IMR-90 (cell line): ENCODE results near the gene PPP2R5A. TPM values are rescaled to one million over a fixed set of nuclear protein-coding genes. Genes with fewer than 3 reads are reported as not detected.

Source experiments
- ATAC-seq: fragments of 200-7000 bp; cut with Tn5 transposase; 2 replicates; pipeline ENCODE4 v1.9.1; 2020; ENCODE audit warnings: low read depth, mild to moderate bottlenecking, moderate library complexity
- BruUV-seq: library from RNA; stranded (reverse); fragments of 400-500 nt; replicated peaks from 2 replicates; lab custom pipeline; 2021; lab: Mats Ljungman, UMichigan
- CTCF ChIA-PET: fragments of 300-600 bp; formaldehyde crosslinking; extraction: SDS; loops from one replicate; lab custom pipeline; 2021; ENCODE audit warnings: antibody characterized with exemption; lab: Yijun Ruan, JAX
- POLR2A ChIA-PET: fragments of 300-600 bp; sonication (Branson Sonifier 250); formaldehyde crosslinking; loops from one replicate; lab custom pipeline; 2022; ENCODE audit warnings: antibody characterized with exemption; ENCODE audit not compliant: unreplicated experiment; lab: Charles Lee
- DNase-seq: peaks from one replicate; pipeline ENCODE4 v3.0.0; 2013
- H2AFZ ChIP-seq: replicated peaks from 2 replicates; pipeline ENCODE3; 2013; ENCODE audit warnings: low read length, mild to moderate bottlenecking; ENCODE audit not compliant: poor library complexity
- H2AK5ac ChIP-seq: 2 replicates; pipeline ENCODE4 v1.6.1; 2013; ENCODE audit warnings: low read depth, low read length, inconsistent platforms
- H2AK9ac ChIP-seq: replicated peaks from 2 replicates; pipeline ENCODE3; 2013; ENCODE audit warnings: mild to moderate bottlenecking, low read depth, low read length, moderate library complexity; ENCODE audit not compliant: poor library complexity
- H2BK120ac ChIP-seq: 2 replicates; pipeline ENCODE4 v1.6.1; 2013; ENCODE audit warnings: low read depth, low read length, inconsistent platforms
- H2BK15ac ChIP-seq: 3 replicates; pipeline ENCODE4 v1.6.1; 2013; ENCODE audit warnings: low read depth, low read length, inconsistent platforms
- H2BK20ac ChIP-seq: 2 replicates; pipeline ENCODE4 v1.6.1; 2013; ENCODE audit warnings: low read depth, mild to moderate bottlenecking, inconsistent platforms, low read length, moderate library complexity
- H2BK5ac ChIP-seq: 2 replicates; pipeline ENCODE4 v1.6.1; 2013; ENCODE audit warnings: mild to moderate bottlenecking, low read depth, low read length, inconsistent platforms; ENCODE audit not compliant: poor library complexity, severe bottlenecking
- H3K14ac ChIP-seq: replicated peaks from 2 replicates; pipeline ENCODE4 v1.6.1; 2013; ENCODE audit warnings: low read depth, low read length, inconsistent platforms
- H3K18ac ChIP-seq: 2 replicates; pipeline ENCODE4 v1.6.1; 2013; ENCODE audit warnings: low read depth, low read length, control low read depth
- H3K23ac ChIP-seq: 2 replicates; pipeline ENCODE4 v1.6.1; 2013; ENCODE audit warnings: low read depth, low read length, inconsistent platforms
- H3K27ac ChIP-seq: 2 replicates; pipeline ENCODE4 v1.5.1; 2013; ENCODE audit warnings: mild to moderate bottlenecking, control low read depth, low read length; ENCODE audit not compliant: insufficient read depth
- H3K27me3 ChIP-seq: 2 replicates; pipeline ENCODE4 v1.6.1; 2013; ENCODE audit warnings: low read length; ENCODE audit not compliant: control insufficient read depth, insufficient read depth
- H3K36me3 ChIP-seq: 2 replicates; pipeline ENCODE4 v1.6.1; 2013; ENCODE audit warnings: low read length, mixed read lengths; ENCODE audit not compliant: control insufficient read depth, insufficient read depth
- H3K4ac ChIP-seq: 2 replicates; pipeline ENCODE4 v1.6.1; 2013; ENCODE audit warnings: low read depth, low read length, inconsistent platforms
- H3K4me1 ChIP-seq: 2 replicates; pipeline ENCODE4 v1.6.1; 2013; ENCODE audit warnings: low read length, mixed read lengths; ENCODE audit not compliant: control insufficient read depth, insufficient read depth
- H3K4me2 ChIP-seq: 2 replicates; pipeline ENCODE4 v1.6.1; 2013; ENCODE audit warnings: low read depth, mild to moderate bottlenecking, control low read depth, low read length, moderate library complexity
- H3K4me3 ChIP-seq: 2 replicates; pipeline ENCODE4 v1.5.1; 2013; ENCODE audit warnings: low read depth, mild to moderate bottlenecking, control low read depth, low read length, moderate library complexity; ENCODE audit not compliant: insufficient read depth
- H3K56ac ChIP-seq: 2 replicates; pipeline ENCODE4 v1.6.1; 2013; ENCODE audit warnings: low read length, inconsistent platforms; ENCODE audit not compliant: insufficient read depth; ENCODE audit errors: extremely low read depth
- H3K79me1 ChIP-seq, 2 experiments: 2 replicates each; pipeline ENCODE4 v1.6.1; 2013; ENCODE audit warnings: low read length in 2 of 2, inconsistent platforms in 1 of 2, low read depth in 1 of 2
- H3K9ac ChIP-seq: 2 replicates; pipeline ENCODE4 v1.6.1; 2013; ENCODE audit warnings: low read depth, low read length, control low read depth
- H3K9me1 ChIP-seq: 2 replicates; pipeline ENCODE4 v1.6.1; 2013; ENCODE audit warnings: low read length, inconsistent platforms; ENCODE audit not compliant: insufficient read depth
- H3K9me3 ChIP-seq: 2 replicates; pipeline ENCODE4 v1.6.1; 2013; ENCODE audit warnings: low read length; ENCODE audit not compliant: control insufficient read depth, insufficient read depth
- H4K20me1 ChIP-seq: 2 replicates; pipeline ENCODE4 v1.6.1; 2013; ENCODE audit warnings: low read length, inconsistent platforms; ENCODE audit not compliant: insufficient read depth
- H4K5ac ChIP-seq: 2 replicates; pipeline ENCODE4 v1.6.1; 2013; ENCODE audit warnings: mild to moderate bottlenecking, low read depth, low read length, control low read depth
- H4K8ac ChIP-seq, 2 experiments: 2 replicates each; pipeline ENCODE4 v1.6.1; 2013; ENCODE audit warnings: low read depth in 2 of 2, low read length in 2 of 2, control low read depth in 1 of 2, inconsistent platforms in 1 of 2
- H4K91ac ChIP-seq: 2 replicates; pipeline ENCODE4 v1.6.1; 2013; ENCODE audit warnings: low read depth, low read length, inconsistent platforms; ENCODE audit not compliant: insufficient read depth
- CHD1 ChIP-seq: IDR thresholded peaks from 2 replicates; pipeline ENCODE4 v1.6.1; 2012; ENCODE audit warnings: low read depth, low read length, improper control_type of control experiment
- FOS ChIP-seq: fragments of 150-350 bp; IDR thresholded peaks from 2 replicates; pipeline ENCODE4 v1.6.1; 2016; ENCODE audit warnings: low read depth, low read length
- MAFK ChIP-seq: IDR thresholded peaks from 2 replicates; pipeline ENCODE4 v1.6.1; 2012; ENCODE audit warnings: low read depth, low read length, improper control_type of control experiment
- MAZ ChIP-seq: IDR thresholded peaks from 2 replicates; pipeline ENCODE4 v1.6.1; 2012; ENCODE audit warnings: low read depth, mild to moderate bottlenecking, low read length, improper control_type of control experiment, moderate library complexity, borderline replicate concordance
- MXI1 ChIP-seq: IDR thresholded peaks from 2 replicates; pipeline ENCODE4 v1.6.1; 2012; ENCODE audit warnings: low read depth, mild to moderate bottlenecking, low read length, moderate library complexity, borderline replicate concordance
- NFE2L2 ChIP-seq: fragments of 150-350 bp; IDR thresholded peaks from 2 replicates; pipeline ENCODE4 v1.6.1; 2016; ENCODE audit warnings: low read depth, mild to moderate bottlenecking, low read length
- POLR2A ChIP-seq: IDR thresholded peaks from 2 replicates; pipeline ENCODE4 v1.6.1; 2012; ENCODE audit warnings: mild to moderate bottlenecking, low read depth, low read length
- RAD21 ChIP-seq: IDR thresholded peaks from 2 replicates; pipeline ENCODE4 v1.6.1; 2012; ENCODE audit warnings: low read length, improper control_type of control experiment
- RFX5 ChIP-seq: IDR thresholded peaks from 2 replicates; pipeline ENCODE4 v1.8.0; 2012; ENCODE audit warnings: low read depth, mild to moderate bottlenecking, low read length, moderate library complexity
- SMC3 ChIP-seq: fragments of 150-350 bp; IDR thresholded peaks from 2 replicates; pipeline ENCODE4 v1.6.1; 2016; ENCODE audit warnings: low read depth, mild to moderate bottlenecking, antibody characterized with exemption, low read length, moderate library complexity
- WGBS, 2 experiments: methylation state at CpG; one replicate each; pipeline versions ENCODE4 v1.1.5 to v1.1.7; 2013; ENCODE audit warnings: missing lambda C conversion rate in 2 of 2; ENCODE audit not compliant: insufficient read length in 1 of 2; ENCODE audit errors: extremely low coverage in 2 of 2; 5-methylcytosine and 5-hydroxymethylcytosine counted together
- dilution Hi-C: fragments of 300-500 bp; cut with HindIII; formaldehyde crosslinking; loops from one replicate; pipeline ENCODE4 v1.14.3; 2018; ENCODE audit warnings: low sequenced_read_pairs; ENCODE audit not compliant: unreplicated experiment
- in situ Hi-C: fragments of 300-500 bp; cut with MboI; formaldehyde crosslinking; loops from 3 replicates; pipeline ENCODE4 v1.14.3; 2019; ENCODE audit warnings: low sequenced_read_pairs, inconsistent platforms, mixed read lengths
- intact Hi-C: fragments of 100-400 bp; cut with micrococcal nuclease; formaldehyde crosslinking; loops from 2 replicates; pipeline ENCODE4 v1.10.0; 2022
- polyA plus RNA-seq, 3 experiments: library from polyadenylated mRNA; depleted of rRNA; stranded (reverse); fragments of >200 nt; gene quantifications; 2 replicates each; pipeline ENCODE4 v1.2.3, GENCODE V29; 2012; ENCODE audit warnings: low replicate concordance in 1 of 3
- total RNA-seq: library from RNA; depleted of rRNA; stranded (reverse); fragments of >200 nt; gene quantifications from 2 replicates; pipeline ENCODE4 v1.2.3, GENCODE V29; 2012
- TF ChIP-seq, protein P1 (sequence below): fragments of 150-350 bp; IDR thresholded peaks from 2 replicates; pipeline ENCODE4 v1.6.1; 2017; ENCODE audit warnings: mild to moderate bottlenecking, antibody characterized with exemption, low read length, low read depth
- TF ChIP-seq, protein P2 (sequence below): conservative IDR thresholded peaks from 2 replicates; pipeline ENCODE4 v1.5.1; 2012; ENCODE audit warnings: mild to moderate bottlenecking, low read depth, low read length, improper control_type of control experiment
- TF ChIP-seq, protein P3 (sequence below): fragments of 150-350 bp; IDR thresholded peaks from 2 replicates; pipeline ENCODE4 v1.6.1; 2016; ENCODE audit warnings: low read depth, mild to moderate bottlenecking, low read length, moderate library complexity, borderline replicate concordance

Gene PPP2R5A
- total and polyA plus RNA-seq, 2 of the 4 experiments (the other 2 are of a cell fraction) = 8.4 to 12.6 TPM

DNA sequence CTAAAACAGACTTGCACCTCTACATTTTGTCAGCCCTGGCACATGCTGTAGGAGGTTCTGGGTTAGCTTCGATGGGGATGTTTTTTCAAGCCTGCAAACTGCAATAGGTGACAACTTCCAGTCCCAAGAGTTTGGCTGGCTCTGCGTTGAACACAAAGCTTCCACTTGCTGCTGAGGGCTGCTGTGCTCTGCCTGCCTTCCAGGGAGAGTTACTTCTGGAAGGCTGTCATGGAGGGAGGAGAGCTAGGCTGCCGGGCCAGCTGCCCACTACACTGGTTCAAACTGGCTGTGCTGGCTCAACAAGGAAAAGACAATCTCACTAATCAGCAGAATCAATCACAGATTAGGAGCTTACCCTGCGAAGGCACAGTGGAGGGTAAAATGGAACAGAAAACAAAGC, 46.7 kb upstream of the PPP2R5A start:
- TF ChIP-seq MAFK (no peak), CHD1 (no peak), RFX5 (no peak), MXI1 (no peak), MAZ (no peak), RAD21 (no peak), SMC3 (no peak), POLR2A (no peak), NFE2L2 (no peak), FOS (no peak)
- TF ChIP-seq, protein P1, sequence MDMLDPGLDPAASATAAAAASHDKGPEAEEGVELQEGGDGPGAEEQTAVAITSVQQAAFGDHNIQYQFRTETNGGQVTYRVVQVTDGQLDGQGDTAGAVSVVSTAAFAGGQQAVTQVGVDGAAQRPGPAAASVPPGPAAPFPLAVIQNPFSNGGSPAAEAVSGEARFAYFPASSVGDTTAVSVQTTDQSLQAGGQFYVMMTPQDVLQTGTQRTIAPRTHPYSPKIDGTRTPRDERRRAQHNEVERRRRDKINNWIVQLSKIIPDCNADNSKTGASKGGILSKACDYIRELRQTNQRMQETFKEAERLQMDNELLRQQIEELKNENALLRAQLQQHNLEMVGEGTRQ = no peak
- TF ChIP-seq, protein P2, sequence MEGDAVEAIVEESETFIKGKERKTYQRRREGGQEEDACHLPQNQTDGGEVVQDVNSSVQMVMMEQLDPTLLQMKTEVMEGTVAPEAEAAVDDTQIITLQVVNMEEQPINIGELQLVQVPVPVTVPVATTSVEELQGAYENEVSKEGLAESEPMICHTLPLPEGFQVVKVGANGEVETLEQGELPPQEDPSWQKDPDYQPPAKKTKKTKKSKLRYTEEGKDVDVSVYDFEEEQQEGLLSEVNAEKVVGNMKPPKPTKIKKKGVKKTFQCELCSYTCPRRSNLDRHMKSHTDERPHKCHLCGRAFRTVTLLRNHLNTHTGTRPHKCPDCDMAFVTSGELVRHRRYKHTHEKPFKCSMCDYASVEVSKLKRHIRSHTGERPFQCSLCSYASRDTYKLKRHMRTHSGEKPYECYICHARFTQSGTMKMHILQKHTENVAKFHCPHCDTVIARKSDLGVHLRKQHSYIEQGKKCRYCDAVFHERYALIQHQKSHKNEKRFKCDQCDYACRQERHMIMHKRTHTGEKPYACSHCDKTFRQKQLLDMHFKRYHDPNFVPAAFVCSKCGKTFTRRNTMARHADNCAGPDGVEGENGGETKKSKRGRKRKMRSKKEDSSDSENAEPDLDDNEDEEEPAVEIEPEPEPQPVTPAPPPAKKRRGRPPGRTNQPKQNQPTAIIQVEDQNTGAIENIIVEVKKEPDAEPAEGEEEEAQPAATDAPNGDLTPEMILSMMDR = no peak
- TF ChIP-seq, protein P3, sequence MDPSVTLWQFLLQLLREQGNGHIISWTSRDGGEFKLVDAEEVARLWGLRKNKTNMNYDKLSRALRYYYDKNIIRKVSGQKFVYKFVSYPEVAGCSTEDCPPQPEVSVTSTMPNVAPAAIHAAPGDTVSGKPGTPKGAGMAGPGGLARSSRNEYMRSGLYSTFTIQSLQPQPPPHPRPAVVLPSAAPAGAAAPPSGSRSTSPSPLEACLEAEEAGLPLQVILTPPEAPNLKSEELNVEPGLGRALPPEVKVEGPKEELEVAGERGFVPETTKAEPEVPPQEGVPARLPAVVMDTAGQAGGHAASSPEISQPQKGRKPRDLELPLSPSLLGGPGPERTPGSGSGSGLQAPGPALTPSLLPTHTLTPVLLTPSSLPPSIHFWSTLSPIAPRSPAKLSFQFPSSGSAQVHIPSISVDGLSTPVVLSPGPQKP = no peak
- no peak overlapping the region for H4K91ac ChIP-seq
- peaks cover 3% of the 10 kb centered on the region for H3K4me1 ChIP-seq
- no peak overlapping the region for H3K4me3 ChIP-seq
- H3K14ac ChIP-seq = no peak overlapping the region
- H2AK5ac ChIP-seq = 0 out of 2 replicates have a peak overlapping the region, but pooled peaks have one; percentile 40
- DNase-seq (no peak), ATAC-seq (no peak)
- H3K23ac ChIP-seq = no peak overlapping the region
- WGBS, 2 experiments = no CpG with 5 or more reads among the region's 4 CpGs
- H3K9me1 ChIP-seq = peaks cover 5% of the 10 kb centered on the region
- H2BK15ac ChIP-seq = no peak overlapping the region
- H3K27me3 ChIP-seq = no peaks in the 10 kb centered on the region
- H2AK9ac ChIP-seq = no peak overlapping the region
- H3K4me2 ChIP-seq = no peak overlapping the region
- POLR2A ChIA-PET = no interaction called here
- H2BK5ac ChIP-seq = no peak overlapping the region
- H3K9ac ChIP-seq = no peak overlapping the region
- H2BK120ac ChIP-seq = no peak overlapping the region
- H3K36me3 ChIP-seq = no peaks in the 10 kb centered on the region
- CTCF ChIA-PET = interaction anchor here (0.6 kb wide), 1 partner anchor 171 kb away, joined by 5 read pairs; no protein-coding TSS in a partner anchor
- no peak overlapping the region for H3K18ac ChIP-seq
- H3K56ac ChIP-seq = no peak overlapping the region
- no peak overlapping the region for H4K8ac ChIP-seq
- no peak overlapping the region for H2AFZ ChIP-seq
- intact Hi-C loops = no loop called here
- H3K9me3 ChIP-seq = no peaks in the 10 kb centered on the region
- BruUV-seq = no TSS peak
- H3K4ac ChIP-seq = no peak overlapping the region
- H3K27ac ChIP-seq = no peak overlapping the region
- H4K5ac ChIP-seq = no peak overlapping the region
- no peak overlapping the region for H2BK20ac ChIP-seq
- dilution Hi-C loops = no loop called here
- H3K79me1 ChIP-seq = no peaks in the 10 kb centered on the region
- in situ Hi-C loops = no loop called here
- H4K20me1 ChIP-seq = no peaks in the 10 kb centered on the region
